Subcutaneous abdominal adipose tissue (tissue), 5 donors: ENCODE results near the gene FMNL2.

ENCODE experiments used
- H3K27ac ChIP-seq: one replicate; pipeline ENCODE4 v1.7.0; 2013; ENCODE audit warnings: low read depth, mild to moderate bottlenecking, inconsistent platforms, low read length, moderate library complexity
- H3K27me3 ChIP-seq, 5 donors: one replicate each; pipeline ENCODE4 v1.7.0; 2013; ENCODE audit warnings: low read length in 5 of 5, inconsistent platforms in 1 of 5; ENCODE audit not compliant: control insufficient read depth in 5 of 5, insufficient read depth in 4 of 5
- H3K36me3 ChIP-seq, 5 donors: one replicate each; pipeline ENCODE4 v1.7.0; 2013; ENCODE audit warnings: low read length in 5 of 5; ENCODE audit not compliant: control insufficient read depth in 5 of 5, insufficient read depth in 5 of 5
- H3K4me1 ChIP-seq, 5 donors: one replicate each; pipeline ENCODE4 v1.7.0; 2013; ENCODE audit warnings: low read length in 5 of 5, mild to moderate bottlenecking in 3 of 5, moderate library complexity in 1 of 5; ENCODE audit not compliant: control insufficient read depth in 5 of 5, insufficient read depth in 5 of 5
- H3K4me3 ChIP-seq, 5 donors: one replicate each; pipeline ENCODE4 v1.7.0; 2013; ENCODE audit warnings: low read length in 5 of 5, low read depth in 1 of 5
- H3K9ac ChIP-seq, 5 donors: one replicate each; pipeline ENCODE4 v1.7.0; 2013; ENCODE audit warnings: low read length in 5 of 5, mild to moderate bottlenecking in 4 of 5, moderate library complexity in 3 of 5
- H3K9me3 ChIP-seq, 5 donors: one replicate each; pipeline ENCODE4 v1.7.0; 2013; ENCODE audit warnings: low read length in 5 of 5; ENCODE audit not compliant: control insufficient read depth in 5 of 5
- donor health status: healthy.
- donor health status: healthy.
- donor health status: healthy.
- donor health status: healthy.
- donor health status: healthy.

FMNL2 gene

DNA sequence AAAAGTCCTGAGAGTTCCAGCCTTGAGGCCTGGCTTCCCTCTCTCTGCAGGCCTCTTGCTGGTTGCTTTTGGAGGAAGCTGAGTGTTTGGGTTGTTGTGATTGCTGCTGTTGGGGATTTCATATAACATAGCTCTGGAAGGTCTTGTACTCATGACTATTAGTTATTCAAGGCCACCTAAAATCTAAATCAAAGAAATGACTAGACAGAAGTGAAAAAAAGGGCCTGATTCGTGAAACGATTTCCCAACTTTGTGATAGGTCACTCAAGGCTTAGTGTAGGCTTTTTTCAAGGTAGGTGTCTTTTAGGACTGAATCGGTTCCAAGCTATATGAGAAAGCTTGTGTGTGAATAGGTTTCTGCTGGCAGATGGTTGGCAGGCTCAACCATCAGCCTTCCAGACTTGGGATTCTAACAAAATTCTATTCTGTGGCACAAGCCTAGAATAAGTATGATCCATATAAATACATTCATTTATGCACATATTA lies 164.4 kb downstream of the FMNL2 start:
- Histone ChIP-seq H3K4me1 (peaks cover 14 to 44% (median 34%) of the 10 kb centered on the region in 5 donors), H3K9ac (peak overlapping the region; percentile 29 to 78 (median 32)), H3K27ac (peak overlapping the region; percentile 95), H3K4me3 (peak overlapping the region in 2 of 5 donors; percentile 6 to 50), H3K27me3 (no peaks in the 10 kb centered on the region), H3K36me3 (no peaks in the 10 kb centered on the region), H3K9me3 (no peaks in the 10 kb centered on the region)

DNA sequence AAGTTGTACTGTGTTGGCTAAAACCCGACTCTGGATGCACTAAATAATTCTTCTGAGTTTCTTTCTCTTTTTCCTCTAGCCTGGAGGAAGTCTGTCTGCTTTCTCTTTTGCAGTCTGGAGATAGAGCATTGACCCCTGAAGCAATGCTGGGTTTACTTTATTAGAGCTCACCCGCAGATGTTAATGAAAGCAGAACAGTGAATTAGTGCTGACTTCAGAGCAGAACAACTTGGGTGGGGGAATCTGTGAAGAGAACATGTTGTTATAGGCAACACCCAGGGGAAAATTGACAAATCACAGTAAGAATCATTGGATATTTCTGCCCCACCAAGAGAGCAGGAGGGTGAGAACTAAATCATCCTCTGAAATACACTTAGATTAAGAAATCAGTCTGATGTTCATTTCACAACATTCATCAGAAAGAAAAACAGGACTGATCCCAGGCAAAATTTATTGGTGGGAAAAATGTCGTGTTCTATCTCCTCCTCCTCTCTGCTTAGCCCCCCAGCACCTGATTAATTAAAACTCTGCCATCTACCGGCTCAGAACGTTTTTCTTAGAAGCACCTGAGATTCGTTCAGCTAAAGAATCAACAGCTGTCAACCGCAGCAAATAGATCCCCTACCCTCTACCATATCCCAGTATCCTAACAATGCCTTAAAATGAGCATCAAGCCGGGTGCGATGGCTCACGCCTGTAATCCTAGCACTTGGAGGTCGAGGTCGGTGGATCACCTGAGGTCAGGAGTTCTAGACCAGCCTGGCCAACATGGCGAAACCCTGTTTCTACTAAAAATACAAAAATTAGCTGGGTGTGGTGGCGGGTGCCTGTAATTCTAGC lies 165.1 kb downstream of the FMNL2 start:
- H3K9ac ChIP-seq, result peak overlapping the region; percentile 30 to 79 (median 39)
- H3K4me1 ChIP-seq, result peaks cover 14 to 50% (median 39%) of the 10 kb centered on the region in 5 donors
- no peaks in the 10 kb centered on the region for H3K27me3 ChIP-seq
- H3K36me3 ChIP-seq, result no peaks in the 10 kb centered on the region
- H3K4me3 ChIP-seq, result peak overlapping the region in 3 of 5 donors; percentile 8 to 50 (median 24)
- peak overlapping the region; percentile 95 for H3K27ac ChIP-seq
- no peaks in the 10 kb centered on the region for H3K9me3 ChIP-seq

DNA sequence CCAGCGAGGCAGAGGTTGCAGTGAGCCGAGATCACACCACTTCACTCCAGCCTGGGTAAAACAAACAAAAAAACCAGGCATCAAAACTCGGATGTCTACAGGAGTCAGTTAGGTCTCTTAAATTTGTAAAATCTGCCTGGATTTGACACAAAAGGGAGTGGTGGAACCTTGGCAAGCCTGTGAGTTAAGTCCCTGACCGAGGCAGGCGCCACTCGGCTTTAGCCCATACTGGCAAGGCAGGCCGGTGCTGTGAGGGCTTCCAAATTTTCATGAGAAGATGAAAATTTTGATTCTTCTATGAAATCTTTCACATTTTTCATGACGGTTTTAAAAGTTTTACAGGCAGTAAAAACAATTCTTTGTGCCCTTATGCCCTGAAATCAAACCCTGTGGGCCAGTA lies 165.8 kb downstream of the FMNL2 start:
- Histone ChIP-seq H3K27me3 (no peaks in the 10 kb centered on the region), H3K9ac (peak overlapping the region; percentile 17 to 79 (median 39)), H3K4me3 (peak overlapping the region in 3 of 5 donors; percentile 8 to 50 (median 24)), H3K4me1 (peaks cover 14 to 52% (median 39%) of the 10 kb centered on the region in 5 donors), H3K36me3 (no peaks in the 10 kb centered on the region), H3K27ac (peak overlapping the region; percentile 95), H3K9me3 (no peaks in the 10 kb centered on the region)

DNA sequence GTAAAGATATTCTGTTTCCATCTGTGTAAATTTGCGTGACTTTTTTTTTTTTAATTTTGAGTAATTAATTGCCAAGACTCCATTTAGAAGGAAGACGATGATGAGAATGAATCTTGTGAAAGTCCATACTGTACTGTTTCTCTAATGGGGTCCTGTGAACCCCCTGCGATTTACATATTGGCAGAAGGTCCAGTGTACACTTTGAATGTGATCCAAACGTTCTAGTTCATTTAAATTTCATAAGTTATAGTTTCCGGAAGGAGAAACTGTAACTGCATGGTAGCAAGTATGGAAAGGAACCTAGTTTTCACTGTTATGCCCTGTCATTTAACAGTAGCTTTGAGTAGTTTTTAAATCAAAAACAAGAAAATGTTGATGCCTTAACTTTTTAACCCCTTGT lies 166.7 kb downstream of the FMNL2 start:
- H3K36me3 ChIP-seq, result no peaks in the 10 kb centered on the region
- peaks cover 14 to 55% (median 43%) of the 10 kb centered on the region in 5 donors for H3K4me1 ChIP-seq
- H3K27ac ChIP-seq, result peak overlapping the region; percentile 95
- H3K9me3 ChIP-seq, result no peaks in the 10 kb centered on the region
- no peak overlapping the region for H3K4me3 ChIP-seq
- no peaks in the 10 kb centered on the region for H3K27me3 ChIP-seq
- H3K9ac ChIP-seq, result no peak overlapping the region

DNA sequence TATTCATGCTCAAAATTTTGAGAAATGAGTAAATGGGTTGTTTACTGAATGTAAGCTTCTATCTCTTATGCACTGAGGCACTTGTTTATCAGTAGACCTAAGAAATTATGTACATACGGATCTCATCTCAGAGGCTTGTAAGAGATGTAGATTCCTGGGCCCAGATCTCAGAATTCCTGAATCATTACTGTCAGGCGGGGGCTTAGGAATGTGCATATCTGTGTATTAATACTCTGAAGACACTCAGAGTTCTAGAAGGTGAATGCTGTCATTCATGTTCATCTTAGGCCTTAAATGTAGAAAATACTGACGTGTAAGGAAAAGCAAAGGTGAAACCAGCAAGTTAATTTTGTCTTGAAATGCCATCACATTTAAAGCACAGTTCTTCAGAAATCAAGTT lies 169.6 kb downstream of the FMNL2 start:
- H3K27me3 ChIP-seq, result no peaks in the 10 kb centered on the region
- H3K36me3 ChIP-seq, result no peaks in the 10 kb centered on the region
- H3K9ac ChIP-seq, result no peak overlapping the region
- H3K27ac ChIP-seq, result peak overlapping the region; percentile 19
- peaks cover 7 to 35% (median 22%) of the 10 kb centered on the region in 5 donors for H3K4me1 ChIP-seq
- H3K9me3 ChIP-seq, result no peaks in the 10 kb centered on the region
- no peak overlapping the region for H3K4me3 ChIP-seq

DNA sequence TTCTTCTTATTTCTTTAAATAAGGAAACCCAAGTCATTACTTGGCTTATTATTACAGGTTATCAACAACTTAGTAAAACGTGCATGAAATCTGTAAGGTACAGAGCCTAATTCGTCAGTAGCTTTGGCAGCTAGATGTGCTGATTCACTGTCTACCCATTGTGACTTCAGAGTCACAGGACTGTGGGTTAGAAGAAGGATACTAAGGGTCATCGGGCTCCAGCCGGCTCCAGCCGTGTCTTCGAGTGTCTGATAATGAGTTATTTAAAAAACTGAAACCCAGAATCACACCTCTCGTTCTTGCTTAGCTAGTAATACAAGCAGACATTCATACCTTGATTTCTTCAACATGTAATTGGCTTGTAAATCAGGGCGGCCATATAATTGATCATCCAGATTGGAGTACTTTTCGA lies 170.5 kb downstream of the FMNL2 start:
- Histone ChIP-seq H3K27me3 (no peaks in the 10 kb centered on the region), H3K27ac (peak overlapping the region; percentile 19), H3K4me3 (peak overlapping the region in 1 of 5 donors; percentile 22), H3K9ac (peak overlapping the region in 2 of 5 donors; percentile 26 to 60), H3K36me3 (no peaks in the 10 kb centered on the region), H3K9me3 (no peaks in the 10 kb centered on the region), H3K4me1 (peaks cover under 1 to 26% (median 16%) of the 10 kb centered on the region in 5 donors)

DNA sequence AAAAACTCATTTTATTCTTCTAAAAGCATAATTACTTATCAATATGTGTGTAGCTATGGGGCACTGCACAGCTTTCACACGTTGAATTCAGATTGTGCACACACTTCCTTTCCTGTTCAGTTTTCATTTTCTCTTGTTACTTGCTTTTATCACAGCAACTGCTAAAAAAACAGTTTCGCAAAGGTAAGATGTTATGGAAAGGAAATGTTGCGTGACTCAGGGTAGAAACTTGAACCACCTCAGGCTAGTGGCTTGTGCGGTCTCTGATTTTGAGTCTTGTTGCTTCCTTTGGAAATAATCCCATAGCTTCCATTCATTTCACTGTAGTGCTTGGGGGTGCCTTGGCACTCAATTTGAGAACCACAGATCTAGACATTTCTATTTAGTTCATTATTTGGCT lies 171.9 kb downstream of the FMNL2 start:
- H3K4me3 ChIP-seq, result no peak overlapping the region
- no peaks in the 10 kb centered on the region for H3K9me3 ChIP-seq
- no peaks in the 10 kb centered on the region for H3K27me3 ChIP-seq
- H3K4me1 ChIP-seq, result peaks cover 0 to 16% (median 12%) of the 10 kb centered on the region in 5 donors
- no peaks in the 10 kb centered on the region for H3K36me3 ChIP-seq
- H3K9ac ChIP-seq, result no peak overlapping the region
- H3K27ac ChIP-seq, result no peak overlapping the region

DNA sequence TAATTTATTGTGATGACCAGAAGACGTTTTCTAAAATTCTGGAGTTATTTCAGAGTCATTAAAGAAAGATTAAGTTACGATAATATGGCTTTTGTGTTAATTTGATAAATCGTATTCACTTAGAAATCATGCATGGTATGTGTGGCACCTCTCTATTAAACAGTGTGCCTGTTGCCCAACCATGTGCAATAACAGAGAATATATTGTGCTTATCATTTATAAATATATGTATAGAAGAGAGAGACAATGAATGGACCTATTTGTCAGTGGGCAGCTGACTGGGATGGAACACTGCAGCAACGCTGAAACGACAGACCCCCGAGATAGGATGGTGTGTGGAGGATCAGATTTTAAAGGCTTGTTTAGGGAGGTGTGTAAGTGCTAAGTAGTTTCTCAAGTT lies 172.9 kb downstream of the FMNL2 start:
- H3K36me3 ChIP-seq, result no peaks in the 10 kb centered on the region
- no peak overlapping the region for H3K27ac ChIP-seq
- no peak overlapping the region for H3K9ac ChIP-seq
- H3K9me3 ChIP-seq, result no peaks in the 10 kb centered on the region
- no peaks in the 10 kb centered on the region for H3K27me3 ChIP-seq
- peaks cover 0 to 16% (median 9%) of the 10 kb centered on the region in 5 donors for H3K4me1 ChIP-seq
- H3K4me3 ChIP-seq, result no peak overlapping the region

DNA sequence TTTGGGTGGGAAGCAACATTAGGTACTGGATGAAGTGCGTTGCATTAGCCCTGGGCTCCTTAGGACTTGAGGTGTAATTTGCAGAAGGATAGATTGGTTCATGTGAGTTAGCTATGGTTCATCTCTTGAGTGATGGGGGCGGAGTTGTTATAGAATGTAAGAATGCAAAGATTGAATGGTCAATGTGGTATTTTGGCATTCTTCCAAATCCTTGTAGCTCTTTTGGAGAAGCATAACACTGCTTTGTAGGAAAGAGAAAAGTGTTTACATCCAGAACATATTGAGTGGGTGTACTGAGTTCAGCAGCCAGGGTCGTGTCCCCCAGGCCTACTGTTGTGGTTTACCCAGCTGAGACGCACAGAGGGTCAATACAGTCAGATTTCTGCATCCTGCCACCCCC lies 173.5 kb downstream of the FMNL2 start:
- Histone ChIP-seq H3K9ac (no peak overlapping the region), H3K27ac (no peak overlapping the region), H3K27me3 (no peaks in the 10 kb centered on the region), H3K9me3 (no peaks in the 10 kb centered on the region), H3K4me1 (peaks cover 0 to 16% (median 8%) of the 10 kb centered on the region in 5 donors), H3K4me3 (no peak overlapping the region), H3K36me3 (no peaks in the 10 kb centered on the region)

DNA sequence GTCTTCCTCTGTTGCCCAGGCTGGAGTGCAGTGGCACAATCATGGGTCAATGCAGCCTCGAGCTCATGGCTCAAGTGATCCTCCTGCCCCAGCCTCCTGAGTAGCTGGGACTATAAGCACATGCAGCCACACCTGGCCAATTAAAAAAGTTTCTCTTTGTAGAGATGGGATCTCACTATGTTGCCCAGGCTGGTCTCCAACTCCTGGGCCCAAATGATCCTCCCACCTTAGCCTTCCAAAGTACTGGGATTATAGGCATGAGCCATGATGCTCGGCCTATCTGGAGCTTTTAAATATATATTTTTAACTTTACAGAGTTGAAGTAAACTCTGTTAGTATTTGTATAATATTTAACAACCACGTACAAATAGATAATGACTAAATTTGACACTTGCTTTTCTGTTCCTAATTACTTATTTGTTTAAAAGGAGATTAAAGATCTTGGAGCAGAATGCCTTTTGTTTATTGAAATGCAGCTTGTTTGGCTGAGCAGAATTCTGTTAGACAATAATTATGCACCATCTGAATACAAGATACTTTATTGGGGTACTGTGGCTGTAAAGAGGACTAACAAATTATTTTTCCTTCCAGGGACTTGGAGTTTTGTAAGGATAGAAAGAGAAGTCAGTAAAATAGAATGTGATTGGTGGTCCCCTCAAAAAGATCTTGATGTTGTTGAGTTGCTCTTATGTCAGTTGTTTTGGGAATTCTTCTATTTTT lies 175.0 kb downstream of the FMNL2 start:
- Histone ChIP-seq H3K9ac (no peak overlapping the region), H3K4me1 (peaks cover 0 to 12% (median 6%) of the 10 kb centered on the region in 5 donors), H3K36me3 (no peaks in the 10 kb centered on the region), H3K4me3 (no peak overlapping the region), H3K9me3 (no peaks in the 10 kb centered on the region), H3K27ac (no peak overlapping the region), H3K27me3 (no peaks in the 10 kb centered on the region)
